ENCODE data around the gene TNPO1.
"Not testable (repeated sequence)": the region's sequence is repeated elsewhere in the genome, so short reads cannot be mapped to it uniquely, and the experiment has no call there.

The TNPO1 gene

DNA sequence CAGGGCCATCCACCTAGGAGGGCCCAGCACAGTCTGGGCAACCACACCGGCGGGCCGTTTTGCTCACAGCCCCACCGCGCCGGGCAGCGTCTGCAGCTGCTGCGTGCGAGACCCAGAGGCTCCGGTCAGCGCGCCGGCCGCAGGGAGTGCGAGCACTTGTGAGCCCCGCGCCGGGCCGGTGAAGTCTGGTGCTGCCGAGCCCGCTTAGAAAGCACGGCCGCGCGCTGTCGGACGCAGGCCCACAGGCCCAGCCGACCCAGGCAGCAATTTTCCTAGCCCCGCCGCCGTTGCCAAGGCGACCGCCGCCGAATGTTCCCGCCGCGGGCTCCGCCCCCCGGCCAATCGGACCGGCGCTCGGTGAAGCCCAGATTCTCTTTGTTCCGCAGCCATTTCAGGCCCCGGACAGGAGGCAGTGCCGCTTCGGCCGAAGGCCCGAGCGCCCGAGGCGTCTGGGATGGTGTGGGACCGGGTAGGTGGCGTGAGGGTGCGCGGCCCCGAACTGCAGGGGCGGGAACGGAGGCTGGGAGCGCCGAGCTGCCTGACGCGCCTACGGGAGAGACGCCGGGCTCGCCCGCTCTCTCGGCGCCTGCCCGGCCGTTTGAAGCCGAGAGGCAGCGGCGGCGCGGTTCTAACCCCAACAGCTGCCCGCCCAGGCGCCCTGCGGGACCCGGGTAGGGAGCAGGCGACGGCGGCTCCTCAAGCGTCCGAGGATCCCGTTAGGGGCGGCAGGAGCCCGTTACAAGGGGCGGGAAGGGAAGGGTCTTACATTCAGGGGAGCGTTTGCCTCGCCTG, at the start of gene TNPO1:
Gene TNPO1 (plus strand): TSS at position 378 of the 792 bp plus-strand sequence. CDS start 77 bp downstream, at position 455.
- peak; percentile 99 for DNase-seq

DNA sequence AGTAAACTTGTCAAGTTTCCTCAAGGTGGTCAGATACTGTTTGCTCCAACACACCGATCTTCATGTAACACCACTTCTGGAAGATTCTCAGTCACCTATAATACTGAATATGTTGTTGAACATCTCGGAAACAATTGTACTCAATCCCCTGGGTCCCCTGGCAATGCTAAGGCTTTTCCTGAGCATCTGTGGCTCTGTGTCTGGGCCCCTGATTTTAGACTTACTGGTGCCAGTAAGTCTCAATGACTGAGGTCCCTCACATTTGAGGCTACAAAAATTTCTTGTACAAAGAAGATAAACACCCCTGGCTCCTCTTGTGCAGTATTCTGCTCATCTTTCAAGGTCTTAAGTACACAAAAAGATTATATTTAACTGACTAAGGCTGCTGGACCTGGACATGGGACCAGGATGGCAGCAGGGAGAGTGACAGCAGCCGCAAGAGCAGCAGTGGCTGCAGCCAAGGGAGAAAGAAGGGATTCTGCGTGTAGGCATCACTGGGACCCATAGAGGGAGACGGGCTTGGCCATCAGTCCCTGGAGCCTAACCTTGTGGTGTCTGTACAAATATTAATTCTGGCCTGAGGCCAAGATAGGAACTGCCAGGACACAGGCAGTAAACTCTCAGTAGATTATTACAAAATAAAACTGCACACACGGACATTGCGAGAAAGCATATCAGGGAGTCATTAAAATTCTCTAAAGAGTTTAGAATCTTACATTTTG, 49.0 kb upstream of the TNPO1 start:
- DNase-seq, result no peak

DNA sequence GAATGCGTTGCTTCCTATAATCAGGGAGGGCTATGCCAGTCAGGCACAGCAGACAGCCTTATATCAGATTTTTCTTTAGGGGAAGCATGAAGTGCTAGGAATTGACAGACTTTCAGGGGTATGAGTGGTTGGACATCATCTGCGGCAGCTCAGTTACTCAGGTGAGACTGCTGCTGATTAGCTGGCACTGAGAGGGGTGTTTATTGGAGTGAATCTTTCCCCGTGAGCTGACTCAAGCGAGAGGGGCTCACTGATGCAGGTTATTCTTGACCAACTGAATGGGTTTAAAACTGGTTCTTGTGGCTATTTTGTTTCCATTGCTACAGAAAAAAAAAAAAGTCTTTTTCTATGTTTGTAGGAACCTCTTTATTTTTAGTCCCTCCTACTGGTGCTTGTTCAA, 46.2 kb upstream of the TNPO1 start:
- DNase-seq, result no peak

DNA sequence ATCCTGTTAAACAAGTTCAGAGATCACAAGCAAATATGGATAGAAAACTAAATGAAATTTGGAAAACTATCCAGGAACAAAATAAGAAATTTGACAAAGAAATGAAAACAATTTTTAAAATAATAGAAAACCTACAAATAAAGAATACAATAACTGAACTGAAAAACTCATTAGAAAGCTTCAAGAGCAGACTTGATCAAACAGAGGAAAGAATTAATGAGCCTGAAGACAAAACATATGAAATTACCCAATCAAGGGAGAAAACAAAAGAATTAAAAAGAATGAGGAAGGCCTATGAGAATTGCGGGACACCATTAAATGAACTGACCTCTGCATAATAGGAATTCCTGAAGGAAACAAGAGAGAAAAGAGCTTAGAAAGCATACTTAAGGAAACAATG, 39.8 kb upstream of the TNPO1 start:
- no peak for DNase-seq

DNA sequence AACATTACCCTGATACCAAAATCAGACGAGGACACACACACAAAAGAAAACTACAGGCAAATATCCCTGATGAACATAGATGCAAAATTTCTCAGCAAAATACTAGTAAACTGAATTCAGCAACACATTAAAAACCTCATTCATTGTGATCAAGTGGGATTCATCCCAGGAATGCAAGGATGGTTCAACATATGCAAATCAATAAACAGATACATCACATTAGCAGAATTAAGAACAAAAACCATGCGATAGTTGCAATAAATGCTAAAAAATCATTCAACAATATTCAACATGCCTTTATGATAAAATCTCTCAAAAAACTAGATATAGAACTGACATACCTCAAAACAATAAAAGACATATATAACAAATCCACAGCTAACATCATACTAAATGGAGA, 36.9 kb upstream of the TNPO1 start:
- no peak for DNase-seq

DNA sequence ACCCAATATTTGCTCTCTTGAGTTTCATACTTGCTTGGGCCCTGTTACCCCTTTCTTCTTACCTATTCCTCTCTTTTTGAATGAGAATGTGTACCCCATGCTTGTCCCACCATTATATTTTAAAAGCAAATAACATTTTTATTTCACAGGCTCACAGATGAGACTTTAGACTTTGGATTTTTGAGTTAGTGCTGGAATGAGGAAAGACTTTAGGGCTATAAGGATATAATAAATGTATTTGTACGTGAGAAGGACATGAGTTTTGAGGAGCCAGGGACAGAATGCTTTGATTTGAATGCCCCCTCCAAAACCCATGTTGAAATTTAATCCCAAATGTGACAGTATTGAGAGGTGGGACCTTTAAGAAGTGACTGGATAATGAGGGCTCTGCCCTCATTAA, 33.1 kb upstream of the TNPO1 start:
- no peak for DNase-seq

DNA sequence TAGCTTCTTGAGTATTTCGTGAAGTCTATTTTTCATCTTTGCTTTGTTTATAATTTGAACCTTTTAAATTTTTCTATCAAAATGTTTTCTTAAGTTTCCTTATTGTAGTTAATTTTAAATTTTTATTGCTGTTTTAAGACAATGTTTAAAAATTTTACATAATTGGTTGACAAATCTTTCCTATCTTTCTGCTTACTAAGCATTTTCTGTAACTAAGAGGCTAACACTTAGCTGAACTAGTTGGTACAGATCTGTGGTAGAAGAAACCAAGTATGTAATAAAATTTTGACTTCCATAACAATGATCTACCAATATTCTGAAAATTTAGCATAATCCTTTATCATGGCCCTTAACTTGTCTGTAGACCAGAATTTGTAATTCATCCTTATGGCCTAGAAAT, 32.3 kb upstream of the TNPO1 start:
- no peak for DNase-seq

DNA sequence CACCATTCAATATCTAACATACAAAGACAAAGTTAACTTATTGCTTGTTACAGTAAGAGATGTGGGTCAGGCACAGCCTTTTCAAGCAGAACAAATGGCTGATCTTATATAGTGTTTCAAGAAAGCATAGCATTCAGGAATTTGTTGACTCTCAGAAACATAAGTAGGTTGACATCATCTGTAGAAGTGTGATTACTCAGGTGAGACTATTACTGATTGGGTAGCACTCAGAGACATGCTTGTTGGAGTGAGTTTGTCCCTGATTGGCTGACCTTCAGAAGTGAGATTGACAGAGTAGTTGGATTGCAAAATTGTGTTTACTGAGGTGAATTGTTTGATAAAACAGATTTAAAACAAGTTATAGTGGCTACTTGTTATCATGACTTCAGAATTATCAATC, 30.7 kb upstream of the TNPO1 start:
- no peak for DNase-seq

DNA sequence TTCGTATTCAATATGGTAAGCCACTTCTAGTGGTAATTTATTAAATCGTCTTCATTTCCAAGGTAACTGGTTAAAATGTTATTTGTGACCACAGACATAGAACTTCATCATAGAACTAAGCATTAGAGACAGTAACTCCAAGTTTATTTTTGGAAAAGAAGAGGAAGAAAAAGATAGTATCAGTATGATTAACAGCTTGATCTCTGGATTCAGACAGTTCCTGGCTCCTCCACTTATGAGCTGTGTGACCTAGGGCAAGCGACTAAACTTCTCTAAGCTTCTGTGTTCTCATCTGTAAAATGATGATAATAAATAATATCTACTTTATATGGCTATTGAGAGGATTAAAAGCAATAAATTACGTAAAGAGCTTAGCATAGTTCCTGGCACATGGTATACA, 29.8 kb upstream of the TNPO1 start:
- DNase-seq, result no peak

DNA sequence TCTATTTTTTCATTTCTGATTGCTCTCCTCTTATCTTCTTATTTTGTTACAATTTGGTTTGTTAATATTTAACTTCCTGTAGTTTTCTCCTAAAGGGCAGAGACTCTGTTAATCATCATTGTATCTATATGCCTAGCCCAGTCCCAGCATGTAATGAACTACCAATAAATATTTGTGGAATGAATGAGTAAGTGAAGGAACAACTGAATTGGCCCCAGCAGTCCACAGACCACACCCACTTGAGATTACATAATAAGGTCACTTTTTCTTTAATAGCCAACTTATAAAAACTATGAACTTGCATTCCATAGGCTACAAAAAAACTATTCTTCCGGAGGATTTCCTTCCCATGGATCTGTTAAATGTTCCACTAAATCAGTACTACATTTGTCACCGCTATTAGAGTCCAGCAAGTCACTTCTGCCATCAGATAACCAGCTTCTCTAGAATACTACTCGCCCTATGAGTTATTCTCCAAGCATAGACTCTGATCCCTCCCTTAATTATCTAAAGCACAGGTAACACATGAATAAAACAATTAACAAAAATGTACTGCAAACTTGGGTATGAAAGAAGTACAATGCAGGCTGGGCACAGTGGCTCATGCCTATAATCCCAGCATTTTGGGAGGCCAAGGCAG, 27.5 kb upstream of the TNPO1 start:
- no peak for DNase-seq

DNA sequence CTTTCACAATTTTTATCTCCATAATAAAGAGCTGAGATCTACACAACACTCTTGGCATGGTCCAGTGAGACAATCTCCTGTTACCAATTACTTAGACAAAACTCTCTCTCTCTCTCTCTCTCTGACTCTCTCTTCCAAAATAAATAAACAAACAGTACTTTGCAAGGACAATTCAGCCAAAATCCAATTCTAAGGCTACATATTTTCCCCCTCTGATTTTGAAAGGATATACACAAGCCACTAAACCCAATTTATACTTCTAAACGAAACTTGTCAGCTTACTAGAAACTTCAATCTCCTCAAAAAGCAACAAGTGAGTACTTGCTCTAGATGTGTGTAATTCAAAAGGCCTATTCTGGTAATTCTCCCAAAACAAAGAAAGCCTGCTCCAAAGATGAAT, 26.3 kb upstream of the TNPO1 start:
- DNase-seq, result no peak

DNA sequence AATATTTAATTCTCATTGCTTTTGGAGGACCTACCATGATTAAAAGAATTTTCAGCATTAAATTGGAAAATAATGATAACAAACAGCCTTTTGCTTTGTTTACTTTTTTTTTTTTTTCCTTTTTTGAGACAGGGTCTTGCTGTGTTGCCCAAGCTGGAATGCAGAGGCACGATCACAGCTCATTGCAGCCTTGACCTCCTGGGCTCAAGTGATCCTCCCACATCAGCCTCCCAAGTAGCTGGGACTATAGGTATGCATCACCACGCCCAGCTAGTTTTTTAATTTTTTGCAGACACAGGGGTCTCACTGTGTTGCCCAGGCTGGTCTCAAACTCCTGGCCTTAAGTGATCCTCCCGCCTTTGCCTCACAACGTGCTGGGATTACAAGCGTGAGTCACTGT, 23.8 kb upstream of the TNPO1 start:
- DNase-seq, result not testable (repeated sequence)

DNA sequence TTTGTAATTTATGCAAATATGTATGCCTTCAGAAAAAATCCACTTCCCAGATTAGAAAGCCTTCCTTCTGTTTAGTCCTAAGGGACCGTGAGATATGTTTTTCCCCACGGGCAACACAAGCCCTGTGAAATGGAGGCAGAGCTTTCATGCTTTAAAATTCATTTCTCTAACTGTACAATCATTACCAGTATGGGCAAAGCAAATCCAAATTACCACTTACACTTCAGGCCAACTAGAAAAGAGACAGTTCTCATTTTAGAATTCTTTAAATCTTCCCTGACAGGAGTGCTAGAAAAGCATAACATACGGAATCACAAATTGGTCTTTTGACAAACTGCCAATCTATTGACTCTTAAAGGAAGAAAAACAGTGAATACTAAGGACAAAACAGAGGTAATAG, 20.5 kb upstream of the TNPO1 start:
- DNase-seq, result no peak

DNA sequence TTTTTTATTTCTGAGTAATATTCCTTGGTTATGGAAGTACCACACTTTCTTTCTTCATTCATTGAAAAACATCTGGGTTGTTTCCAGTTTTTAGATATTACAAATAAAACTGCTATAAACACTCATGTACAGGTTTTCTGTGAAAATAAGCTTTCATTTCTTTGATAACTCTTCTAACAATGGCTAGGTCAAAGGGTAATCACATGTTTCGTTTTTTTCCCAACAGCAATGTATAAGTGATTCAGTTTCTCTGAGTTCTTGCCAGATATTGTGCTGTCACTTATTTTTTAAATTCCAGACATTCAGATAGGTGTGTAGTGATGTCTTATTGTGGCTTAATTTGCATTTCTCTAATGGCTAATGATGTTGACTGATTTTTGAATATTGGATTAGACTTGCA, 16.7 kb upstream of the TNPO1 start:
- DNase-seq, result no peak

DNA sequence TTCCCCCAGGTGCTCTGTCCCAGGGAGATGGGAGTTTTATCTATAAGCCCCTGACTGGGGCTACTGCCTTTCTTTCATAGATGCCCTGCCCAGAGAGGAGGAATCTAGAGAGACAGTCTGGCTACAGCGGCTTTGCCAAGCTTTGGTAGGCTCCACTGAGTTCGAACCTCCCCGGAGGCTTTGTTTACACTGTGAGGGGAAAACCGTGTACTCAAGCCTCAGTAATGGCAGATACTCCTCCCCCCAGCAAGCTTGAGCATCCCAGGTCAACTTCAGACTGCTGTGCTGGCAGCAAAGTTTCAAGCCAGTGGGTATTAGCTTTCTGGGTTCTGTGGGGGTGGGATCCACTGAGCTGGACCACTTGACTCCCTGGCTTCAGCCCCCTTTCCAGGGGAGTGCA, 7.8 kb upstream of the TNPO1 start:
- DNase-seq, result not testable (repeated sequence)

DNA sequence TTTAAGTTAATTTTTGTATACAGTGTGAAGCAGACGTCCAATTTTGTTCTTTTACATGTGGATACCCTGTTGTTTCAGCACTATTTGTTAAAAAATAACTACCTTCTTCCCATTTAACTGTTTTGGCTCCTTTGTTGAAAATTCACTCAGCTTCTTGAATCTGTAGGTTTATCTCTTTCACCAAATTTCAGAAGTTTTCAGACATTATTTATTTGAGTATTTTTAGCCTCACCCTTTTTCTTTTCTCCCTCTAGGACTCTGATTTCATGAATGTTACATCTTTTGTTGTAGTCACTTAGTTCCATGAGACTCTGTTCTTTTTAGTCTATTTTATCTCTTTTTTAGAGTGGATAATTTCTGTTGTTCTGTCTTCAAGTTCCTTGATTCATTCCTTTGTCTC, 4.6 kb upstream of the TNPO1 start:
- DNase-seq, result no peak

DNA sequence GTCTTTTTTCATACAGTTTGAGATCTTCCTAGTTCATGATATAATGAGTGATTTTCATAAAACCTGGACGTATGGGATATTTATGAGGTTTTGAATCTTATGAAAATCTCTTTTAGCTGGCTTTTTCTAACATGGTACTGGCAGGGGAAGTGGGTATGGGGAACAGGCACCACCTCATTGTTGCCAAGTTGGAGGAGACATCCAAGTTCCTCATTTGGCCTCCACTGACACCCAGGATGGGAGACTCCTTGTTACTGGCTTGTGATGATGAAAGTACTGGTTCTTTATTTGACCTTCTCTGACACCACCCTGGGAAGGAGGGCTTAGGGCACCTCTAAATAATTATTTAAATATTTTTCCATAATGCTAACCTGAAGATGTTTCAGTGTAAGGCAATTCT, 4.0 kb upstream of the TNPO1 start:
- DNase-seq, result no peak

DNA sequence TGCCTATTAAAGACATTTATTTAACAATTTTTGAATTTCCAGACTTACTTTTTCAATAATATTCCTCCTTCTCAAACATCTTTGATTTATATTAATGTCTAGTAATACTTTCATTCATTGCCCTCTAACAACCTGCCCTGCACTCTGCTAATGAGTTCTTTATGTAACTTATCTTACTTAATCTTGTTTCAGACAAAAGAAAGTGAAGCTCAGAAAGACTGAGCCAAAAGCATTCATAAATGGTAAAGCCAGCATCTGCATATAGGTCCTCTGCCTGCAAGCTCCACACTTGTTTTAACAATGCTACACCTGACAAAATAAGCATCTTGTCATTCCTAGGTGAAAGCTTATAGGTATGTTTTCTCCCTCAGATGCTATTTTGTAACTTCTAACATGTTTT, 2.4 kb upstream of the TNPO1 start:
- DNase-seq, result no peak

DNA sequence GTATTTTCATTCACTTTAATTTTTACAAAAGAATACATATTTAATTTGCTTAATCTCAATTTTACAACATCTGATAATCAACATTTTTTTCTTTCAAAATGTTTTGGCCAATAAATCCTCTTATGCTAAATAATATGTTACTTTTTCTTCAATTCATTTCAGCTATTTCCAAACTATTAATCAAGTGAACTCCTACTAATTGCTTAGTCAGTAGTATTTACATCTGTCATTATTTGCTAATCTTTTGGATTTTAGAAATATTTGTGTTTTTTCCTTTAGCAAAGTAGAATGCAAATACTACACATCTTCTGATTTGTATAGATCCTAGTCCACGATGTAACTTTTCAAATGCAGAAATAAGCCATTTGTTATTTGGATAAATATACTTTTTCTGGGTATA, 1.6 kb upstream of the TNPO1 start:
- DNase-seq, result no peak

DNA sequence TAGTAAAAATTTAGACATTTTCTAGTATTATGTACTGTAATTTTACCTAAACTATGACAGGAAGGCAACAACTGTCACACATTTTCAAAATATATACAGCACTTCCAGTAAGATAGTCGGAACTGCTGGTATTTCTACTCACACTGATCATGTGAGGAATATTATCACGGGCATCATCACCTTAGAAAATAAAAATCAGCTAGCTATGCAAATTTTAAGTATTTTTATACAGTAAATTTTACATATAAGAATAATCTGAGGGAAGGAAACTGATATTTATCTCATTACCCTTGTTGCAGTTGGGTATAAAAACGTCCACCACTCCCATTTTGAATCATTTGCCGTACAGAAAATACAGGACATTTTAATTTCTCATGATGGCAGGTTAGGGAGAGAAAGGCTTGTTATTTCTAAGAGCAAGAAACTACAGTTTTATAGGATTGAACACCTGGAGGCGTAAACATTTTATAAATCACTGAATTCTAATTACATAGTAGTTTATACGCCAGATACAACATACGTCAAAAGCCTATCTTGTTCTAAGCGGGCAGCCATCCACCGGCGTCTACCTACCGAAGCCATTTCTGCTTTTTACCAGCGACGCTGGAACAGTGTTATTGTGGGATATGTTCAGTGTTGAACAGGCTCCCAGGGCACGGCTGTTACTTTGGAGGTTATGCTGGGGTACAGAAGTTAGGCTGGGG, 729 bp upstream of the TNPO1 start:
- no peak for DNase-seq

DNA sequence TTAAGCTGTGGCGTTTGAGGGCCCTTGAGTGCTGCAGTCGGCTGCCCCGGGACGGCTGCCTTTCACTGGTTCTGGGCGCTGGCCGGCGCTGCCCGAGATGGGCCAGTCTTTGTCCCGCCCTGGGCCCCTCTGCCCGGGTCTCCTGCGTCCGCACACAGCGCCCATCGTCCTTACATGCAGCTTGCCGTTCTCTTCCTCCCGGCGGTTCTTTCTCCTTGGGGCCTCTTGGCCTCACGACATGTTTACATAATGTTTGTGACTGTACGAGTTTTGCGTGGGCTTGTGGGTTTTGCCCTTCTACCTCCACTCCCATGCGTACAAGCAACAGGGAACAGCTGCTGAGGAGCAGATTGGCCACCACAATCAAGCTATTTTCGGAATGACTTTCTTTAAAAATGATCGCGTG, 618 bp downstream of the TNPO1 start:
- DNase-seq, result no peak

DNA sequence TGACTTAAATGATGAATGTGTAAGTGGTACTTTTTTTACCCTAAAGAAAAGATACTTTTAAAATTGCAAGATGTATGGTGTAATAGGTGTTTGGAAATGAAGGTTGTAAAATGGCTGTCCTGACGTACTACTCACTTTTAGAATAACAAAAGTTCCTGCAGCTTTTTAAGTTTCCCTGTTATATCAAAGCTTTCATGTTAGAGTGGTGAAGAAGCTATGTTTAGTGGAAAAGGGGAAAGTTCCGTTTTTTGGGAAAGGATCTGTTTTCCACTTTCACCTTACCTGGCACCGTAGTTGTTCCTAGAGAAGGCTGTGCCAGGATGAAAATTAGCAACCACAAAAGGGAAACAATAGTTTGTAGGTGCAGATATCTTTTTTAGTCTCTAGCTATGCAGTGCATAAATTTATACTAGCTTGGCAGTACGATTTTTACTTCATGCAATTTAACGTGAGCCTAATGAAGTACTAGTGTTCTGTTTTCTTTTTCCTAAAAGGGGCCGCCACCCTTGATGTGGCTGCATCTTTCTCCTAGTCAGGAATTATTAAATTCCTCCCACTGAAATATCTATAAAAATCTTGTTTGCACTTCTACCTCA, 1.3 kb downstream of the TNPO1 start:
- DNase-seq, result peak; percentile 47
